ENCODE results near the gene LASP1.

Gene LASP1

GRCh38 chr17:38870259-38871165 is 654 bp downstream of the LASP1 start:
- peak; percentile 58 for DNase-seq (ENCODE audit: low read depth, low spot score)

DNA sequence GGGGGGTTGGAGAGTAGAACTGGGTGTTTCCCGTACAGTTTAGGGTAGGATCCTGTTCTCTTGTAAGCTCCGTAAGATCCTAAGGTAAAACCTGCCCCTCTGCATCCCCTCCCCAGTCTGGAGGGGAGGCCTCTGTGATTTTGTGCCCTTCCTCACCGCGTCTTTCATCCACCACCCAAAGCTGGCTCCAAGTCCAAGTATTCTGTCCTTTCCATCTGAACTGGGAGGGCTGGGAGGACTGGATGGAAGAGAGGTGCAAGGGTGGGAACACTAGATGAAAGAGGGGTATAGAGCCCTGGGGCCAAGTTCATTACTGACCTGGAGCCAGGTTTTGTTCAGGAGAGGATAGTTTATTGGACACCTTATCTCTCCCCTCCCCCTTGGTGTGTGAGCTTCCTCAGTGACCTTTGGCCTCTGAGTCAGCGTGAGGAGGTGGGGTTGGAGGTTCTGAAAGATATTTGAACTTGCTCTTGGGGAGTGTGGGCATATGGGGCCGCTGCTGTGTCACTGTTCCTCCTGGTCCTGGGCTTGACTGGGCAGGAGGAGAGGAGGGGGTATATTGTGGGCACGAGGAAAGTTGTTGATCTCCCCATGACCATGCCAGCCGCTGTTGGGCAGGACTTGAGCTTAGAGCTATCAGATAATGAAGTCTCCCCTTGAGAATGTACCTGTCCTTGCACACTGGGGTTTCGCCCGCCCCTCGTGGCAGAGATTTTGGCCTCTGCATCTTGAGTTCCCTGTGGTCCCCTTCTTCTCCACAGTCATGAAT is 1.6 kb downstream of the LASP1 start:
- peak; percentile 69 for DNase-seq (ENCODE audit: low read depth, low spot score)

GRCh38 chr17:38872027-38872511 is 2.2 kb downstream of the LASP1 start:
- DNase-seq (ENCODE audit: low read depth, low spot score): no peak

DNA sequence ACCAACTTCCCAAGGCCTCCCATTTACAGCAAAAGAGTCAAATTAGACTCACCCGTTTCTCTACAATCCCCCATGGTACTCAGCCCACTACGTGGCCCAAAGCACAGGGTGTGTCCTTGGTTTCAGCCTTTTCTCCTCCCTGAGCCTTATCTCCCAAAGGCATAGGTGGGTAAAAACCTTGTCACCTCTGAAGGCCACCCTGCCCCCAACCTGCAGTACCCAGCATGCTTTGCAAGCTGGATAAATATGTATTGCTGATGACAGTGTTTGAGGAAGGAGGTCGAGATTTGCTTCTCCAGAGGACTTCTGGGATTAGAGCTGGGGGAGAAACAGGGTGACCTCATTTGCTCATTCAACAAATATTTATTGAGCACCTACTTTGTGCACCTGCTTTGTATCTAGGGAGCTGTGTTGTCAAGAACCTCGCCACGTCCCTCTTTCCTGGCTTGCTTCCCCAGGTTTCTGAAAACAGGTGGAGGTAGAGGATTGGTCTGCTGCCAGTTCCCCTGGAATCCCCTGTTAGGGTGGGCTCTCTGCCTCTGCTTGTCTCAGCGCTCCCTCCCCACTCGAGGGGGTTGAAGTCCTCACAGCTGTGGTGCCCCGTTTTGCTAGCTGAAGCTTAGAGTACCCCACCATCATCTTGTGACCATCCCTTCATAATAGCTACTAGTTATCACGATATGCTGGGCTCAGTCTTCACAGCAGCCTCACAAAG is 3.0 kb downstream of the LASP1 start:
- no peak for DNase-seq (ENCODE audit: low read depth, low spot score)

DNA sequence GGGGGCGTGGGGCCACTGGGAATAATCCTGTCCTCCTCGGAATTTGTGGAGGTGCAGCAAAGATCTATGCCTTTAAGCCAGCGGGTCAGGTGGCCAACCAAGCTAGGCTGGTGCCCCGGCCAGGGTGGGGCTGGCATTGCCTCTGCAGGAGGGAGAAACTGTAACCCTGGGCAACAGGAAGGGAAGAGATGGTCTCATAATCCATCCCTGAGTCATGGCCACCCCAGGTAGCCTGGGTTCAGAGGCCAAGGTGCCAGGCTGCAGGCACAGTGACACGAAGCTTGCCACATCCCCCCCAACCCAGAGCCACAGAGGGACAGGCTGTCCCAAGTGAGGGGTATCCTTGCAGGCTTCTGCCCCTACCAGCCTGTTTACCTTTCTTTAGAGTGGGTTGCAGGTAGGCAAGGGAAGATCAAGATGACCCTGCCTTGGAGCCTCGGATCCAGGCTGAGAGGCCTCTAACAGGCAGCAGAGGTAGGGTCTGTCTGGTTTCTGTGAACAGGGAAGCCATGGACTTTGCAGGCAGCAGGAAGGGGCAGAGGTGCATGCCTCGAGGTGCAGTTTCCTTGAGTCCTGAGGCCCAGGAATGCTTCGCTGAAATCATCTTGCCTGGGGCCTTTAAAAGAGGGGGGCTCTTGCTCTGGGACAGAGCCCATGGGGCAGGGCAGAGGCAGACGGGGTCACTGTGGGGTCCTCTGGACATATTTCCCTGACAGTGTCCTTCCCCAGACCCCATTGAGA is 4.0 kb downstream of the LASP1 start:
- no peak for DNase-seq (ENCODE audit: low read depth, low spot score)

DNA sequence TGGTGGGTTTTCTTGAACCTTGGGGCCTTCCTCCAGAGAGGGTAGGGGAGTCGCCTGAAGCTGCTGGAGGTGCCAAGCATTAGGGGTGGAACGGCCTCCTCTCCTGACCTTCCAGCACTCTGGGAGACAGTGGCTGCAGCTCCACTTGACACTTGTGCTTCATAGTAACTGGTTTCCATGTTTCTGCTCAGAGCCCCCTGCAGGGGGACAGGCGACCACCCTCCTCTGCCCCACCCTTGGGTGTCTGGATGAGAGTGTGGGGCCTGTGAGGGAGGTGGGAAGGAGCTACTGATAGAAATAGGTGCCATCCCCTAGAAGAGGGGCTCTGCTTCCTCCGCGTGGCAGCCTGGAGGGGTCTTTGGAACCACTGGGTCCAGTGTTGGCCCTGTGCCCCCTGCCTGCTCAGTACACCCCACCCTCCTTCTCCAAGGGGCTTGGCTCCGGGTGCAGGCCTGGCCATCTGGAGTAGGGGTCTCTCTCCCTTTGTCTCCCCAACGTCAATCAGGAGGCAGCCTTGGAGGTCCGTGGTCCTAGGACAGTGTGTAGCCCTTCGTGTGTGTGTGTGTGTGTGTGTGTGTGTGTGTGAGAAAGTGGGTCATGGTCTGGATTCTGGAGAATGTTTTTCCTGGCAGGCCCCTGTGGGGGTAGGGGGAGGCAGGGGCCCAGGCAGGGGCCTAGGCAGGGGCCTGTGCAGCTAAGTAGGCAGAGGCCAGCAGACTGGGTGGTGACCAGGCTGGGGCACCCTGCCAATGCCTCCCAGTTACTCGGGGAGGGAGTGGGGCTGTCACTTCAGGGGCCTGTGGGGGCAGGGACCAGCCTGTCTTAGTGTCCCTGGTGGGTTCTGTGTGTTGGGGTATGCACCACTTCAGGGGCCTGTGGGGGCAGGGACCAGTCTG is 4.9 kb downstream of the LASP1 start:
- peak; percentile 72 for DNase-seq (ENCODE audit: low read depth, low spot score)

DNA sequence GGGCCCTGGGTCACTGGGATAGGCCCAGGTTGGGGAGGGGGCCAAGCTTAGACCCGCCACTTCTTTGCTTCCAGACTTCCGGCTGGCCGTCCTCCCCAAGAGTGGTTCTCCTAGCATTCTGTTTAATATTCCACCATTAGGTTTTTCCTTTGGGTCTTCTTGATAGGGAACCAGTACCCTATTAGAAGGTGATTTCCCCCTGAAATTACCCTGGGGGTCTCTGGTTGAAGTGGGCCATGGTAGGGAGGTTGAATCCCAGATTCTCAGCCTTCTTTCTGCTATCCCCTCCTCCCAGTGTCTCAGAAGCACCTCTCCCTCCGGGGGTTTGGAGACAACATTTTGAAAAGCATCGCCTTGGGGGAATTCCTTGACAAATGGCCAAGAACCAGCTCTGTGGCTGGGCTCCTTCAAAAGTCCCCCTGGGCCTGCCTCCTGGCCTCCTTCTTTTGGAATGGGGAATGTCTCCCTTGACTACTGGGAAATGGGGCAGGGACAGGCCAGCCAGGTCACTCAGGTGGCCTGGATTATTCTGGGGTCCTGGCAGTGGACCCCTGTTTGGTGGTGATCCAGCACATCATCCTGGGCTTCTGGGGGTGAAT is 5.7 kb downstream of the LASP1 start:
- DNase-seq (ENCODE audit: low read depth, low spot score): peak; percentile 65

GRCh38 chr17:38877130-38877851 is 7.4 kb downstream of the LASP1 start:
- no peak for DNase-seq (ENCODE audit: low read depth, low spot score)

DNA sequence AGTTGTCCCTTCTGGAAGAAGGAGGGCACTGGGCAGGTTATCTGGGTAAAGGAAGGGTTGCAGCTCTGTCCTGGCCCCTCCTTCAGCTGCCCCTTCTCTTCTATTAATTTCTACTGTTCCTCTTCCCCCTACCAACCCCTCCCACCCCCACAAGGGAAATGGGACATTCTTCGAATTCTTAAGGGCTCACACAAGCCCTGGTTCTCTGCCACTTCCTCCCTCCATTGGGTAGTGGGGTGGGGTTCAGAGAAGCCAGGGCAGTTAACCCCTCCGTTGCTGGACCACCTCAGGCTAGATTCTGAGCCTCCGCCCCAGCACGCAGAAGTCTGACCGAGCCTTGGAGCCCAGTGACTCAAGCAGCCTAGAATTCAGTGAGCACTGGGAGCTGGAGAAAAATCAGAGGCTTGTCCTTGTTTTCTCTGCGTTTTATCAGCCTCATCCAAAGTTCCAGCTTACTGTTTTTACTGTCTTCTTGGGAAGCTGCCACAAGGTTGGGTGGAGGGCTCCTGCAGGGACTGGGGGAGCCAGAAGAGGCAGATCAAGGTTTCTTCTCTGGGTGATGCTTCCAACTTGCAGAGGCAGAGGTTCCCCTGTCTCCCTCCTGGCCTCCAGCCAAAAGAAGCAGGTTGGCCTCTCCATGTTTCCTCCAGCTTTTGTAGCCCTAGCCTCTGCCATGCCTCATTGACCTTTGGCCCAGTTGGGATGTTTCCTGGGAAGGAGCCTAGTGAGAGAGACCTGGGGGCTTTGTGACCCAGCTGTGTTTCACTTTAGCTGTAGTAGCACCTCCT is 10.2 kb downstream of the LASP1 start:
- peak; percentile 94 for DNase-seq (ENCODE audit: low read depth, low spot score)

GRCh38 chr17:38881600-38882191 is 11.8 kb downstream of the LASP1 start:
- DNase-seq (ENCODE audit: low read depth, low spot score): peak; percentile 81

GRCh38 chr17:38882870-38883269 is 13.0 kb downstream of the LASP1 start:
- DNase-seq (ENCODE audit: low read depth, low spot score): no peak

DNA sequence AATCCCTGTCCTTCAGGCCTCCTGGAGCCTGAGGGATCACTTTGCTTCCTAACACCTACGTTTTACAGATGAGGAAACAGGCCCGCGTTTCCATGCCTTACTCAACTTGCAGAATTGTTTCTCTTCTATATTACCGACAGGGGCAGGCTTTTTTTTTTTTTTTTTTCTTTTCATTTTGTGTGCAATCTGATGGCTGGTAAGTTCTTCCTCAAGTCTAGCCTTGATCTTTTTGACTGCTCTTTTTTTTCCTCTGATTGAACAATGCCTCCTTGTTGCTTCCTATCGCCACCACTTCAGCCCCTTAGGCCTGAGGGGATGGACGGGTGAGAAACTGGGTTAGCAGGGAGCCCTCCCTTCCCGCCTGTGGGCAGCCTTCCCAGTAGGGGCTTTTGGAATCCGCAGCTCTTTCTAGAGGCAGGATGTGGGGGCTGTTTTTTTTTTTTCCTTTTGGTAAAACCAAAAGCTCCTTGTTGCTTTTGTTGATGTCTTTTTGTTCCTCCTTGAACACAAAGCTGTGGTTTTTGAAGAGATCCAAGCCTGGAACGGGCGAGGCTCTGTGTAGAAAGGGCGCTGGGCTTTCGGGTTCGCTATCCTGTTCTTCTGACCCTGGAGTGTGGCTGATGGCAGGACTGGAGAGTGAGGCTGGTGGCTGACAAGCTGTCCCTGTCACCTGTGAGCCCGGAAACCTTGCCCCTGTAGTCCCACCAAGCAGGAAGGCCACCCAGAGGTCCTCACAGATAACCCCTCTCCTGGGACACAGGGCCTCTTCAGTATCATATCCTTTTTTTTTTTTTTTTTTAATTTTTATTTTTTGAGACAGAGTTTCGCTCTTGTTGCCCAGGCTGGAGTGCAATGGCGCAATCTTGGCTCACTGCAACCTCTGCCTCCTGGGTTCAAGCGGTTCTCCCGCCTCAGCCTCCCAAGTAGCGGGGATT is 14.0 kb downstream of the LASP1 start:
- DNase-seq (ENCODE audit: low read depth, low spot score): peak; percentile 83

- no peak for DNase-seq (ENCODE audit: low read depth, low spot score)
These were observed 15.3 kb downstream of the LASP1 start for GRCh38 chr17:38885044-38885727.

DNA sequence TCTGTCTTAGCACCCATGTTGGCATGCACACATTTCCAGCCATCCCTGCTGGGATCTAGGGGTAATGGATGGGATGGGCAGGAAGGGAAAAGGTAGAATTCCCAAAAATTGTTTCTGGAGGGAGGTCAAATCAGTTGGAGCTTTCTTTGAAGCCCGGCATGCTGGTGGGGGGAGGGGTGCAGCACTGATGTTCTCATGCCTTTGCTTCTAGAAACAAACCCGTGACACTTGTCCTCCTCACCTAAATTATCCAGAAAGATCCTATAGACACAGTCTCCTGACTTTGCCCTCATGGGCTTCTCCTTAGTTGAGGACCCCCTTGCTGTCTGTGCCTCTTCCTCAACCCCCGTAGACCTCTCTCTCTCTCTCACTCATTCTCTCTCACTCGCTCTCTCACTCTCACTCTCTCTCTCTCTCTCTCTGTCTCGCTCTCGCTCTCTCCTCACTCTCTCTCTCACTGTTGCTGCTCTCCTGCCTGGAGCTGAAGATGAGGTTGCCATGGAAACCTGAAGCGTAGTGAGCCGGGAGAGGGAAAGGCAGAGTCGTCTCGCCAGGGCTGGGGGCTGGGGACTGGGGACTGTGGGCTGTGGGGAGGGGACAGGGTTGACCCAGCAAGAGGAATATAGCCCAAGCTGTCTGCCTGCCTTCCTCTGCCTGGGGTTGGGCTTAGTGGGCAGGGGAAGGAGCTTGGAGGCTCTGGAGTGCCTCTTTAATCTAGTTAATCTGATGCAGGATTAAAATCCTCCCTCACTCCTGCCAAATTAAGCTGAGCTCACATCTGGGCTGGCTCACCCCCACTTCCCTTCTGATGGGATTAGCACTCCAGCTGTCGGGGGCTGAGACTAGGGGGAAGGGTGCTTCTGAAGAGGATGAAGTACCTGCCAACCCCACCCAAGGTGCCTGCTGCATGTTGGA is 16.1 kb downstream of the LASP1 start:
- DNase-seq (ENCODE audit: low read depth, low spot score): peak; percentile 83

- no peak for DNase-seq (ENCODE audit: low read depth, low spot score)
These were observed 16.8 kb downstream of the LASP1 start for GRCh38 chr17:38886643-38887010.
